ENCODE measurements around the gene TCOF1.

The TCOF1 gene

GRCh38 chr5:150329881-150330876 lies 27.3 kb upstream of the TCOF1 start:
- H3K4me3 ChIP-seq (ENCODE audit: low read depth, low read length): no peak overlapping the region
- TF ChIP-seq, protein P1, sequence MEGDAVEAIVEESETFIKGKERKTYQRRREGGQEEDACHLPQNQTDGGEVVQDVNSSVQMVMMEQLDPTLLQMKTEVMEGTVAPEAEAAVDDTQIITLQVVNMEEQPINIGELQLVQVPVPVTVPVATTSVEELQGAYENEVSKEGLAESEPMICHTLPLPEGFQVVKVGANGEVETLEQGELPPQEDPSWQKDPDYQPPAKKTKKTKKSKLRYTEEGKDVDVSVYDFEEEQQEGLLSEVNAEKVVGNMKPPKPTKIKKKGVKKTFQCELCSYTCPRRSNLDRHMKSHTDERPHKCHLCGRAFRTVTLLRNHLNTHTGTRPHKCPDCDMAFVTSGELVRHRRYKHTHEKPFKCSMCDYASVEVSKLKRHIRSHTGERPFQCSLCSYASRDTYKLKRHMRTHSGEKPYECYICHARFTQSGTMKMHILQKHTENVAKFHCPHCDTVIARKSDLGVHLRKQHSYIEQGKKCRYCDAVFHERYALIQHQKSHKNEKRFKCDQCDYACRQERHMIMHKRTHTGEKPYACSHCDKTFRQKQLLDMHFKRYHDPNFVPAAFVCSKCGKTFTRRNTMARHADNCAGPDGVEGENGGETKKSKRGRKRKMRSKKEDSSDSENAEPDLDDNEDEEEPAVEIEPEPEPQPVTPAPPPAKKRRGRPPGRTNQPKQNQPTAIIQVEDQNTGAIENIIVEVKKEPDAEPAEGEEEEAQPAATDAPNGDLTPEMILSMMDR (IDR thresholded peaks at IDR 0.05; ENCODE audit: low read depth, low read length, missing control alignments): no peak
- DNase-seq (ENCODE audit: low read depth): no peak

DNA sequence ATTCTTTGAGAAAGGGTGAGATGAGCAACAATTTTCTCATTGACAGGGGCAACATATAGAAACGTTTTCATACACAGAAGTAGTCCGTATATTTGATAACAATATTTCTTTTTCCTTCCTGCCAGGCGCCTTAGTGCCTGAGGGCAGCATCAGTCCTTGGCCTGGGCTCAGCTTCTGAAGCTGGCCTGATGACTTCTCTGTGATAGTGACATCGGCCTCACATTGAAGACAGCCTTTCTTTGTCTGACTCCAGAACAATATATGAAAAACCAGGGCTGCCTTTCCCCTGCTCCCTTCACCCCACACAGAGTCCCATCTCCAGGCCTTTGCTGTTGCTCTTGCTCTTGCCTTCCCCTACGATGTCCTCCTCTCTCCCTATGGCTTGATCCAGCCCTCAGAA lies 24.1 kb upstream of the TCOF1 start:
- TF ChIP-seq, protein P1 (IDR thresholded peaks at IDR 0.05; ENCODE audit: low read depth, low read length, missing control alignments): no peak
- no peak for DNase-seq (ENCODE audit: low read depth)
- no peak overlapping the region for H3K4me3 ChIP-seq (ENCODE audit: low read depth, low read length)

DNA sequence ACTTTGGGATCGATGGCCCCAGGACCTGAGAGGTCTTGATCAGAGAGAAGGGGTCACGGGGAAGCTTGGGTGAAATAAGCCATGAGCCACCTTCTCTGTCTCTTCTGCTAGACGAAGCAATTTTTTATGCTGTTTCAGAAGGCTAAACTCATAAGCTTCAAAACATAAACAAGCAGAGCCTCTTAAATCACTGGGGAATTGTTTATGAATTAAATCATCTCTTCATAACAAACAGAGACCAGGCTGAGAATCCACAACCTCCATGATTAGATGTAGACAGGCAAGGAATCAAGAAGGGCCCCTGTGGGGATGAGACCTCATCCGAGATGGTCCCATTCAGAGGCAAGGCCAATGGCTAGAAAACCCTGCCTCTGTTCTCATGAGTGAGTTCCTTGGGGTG lies 21.7 kb upstream of the TCOF1 start:
- DNase-seq (ENCODE audit: low read depth): no peak
- TF ChIP-seq, protein P1 (IDR thresholded peaks at IDR 0.05; ENCODE audit: low read depth, low read length, missing control alignments): no peak
- no peak overlapping the region for H3K4me3 ChIP-seq (ENCODE audit: low read depth, low read length)

DNA sequence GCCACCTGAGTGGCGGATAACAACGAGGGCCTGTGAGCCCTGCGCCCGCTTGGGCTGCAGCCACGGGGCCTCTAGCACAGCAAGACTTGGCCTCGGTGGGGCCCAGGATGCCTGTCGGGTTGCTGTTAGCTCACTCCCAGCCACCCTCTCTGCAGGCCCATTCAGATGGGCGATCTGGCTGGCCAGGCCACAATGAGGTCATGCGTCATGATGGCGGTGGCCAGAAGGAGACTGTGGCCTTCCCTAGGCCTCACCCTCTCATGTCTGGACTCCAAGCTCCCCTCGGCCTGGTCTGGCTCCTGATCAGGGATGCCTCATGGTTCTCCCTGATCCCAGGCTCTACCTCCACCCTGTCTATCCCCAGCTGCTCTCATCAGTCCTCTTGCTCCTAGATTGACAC lies 19.0 kb upstream of the TCOF1 start:
- no peak overlapping the region for H3K4me3 ChIP-seq (ENCODE audit: low read depth, low read length)
- TF ChIP-seq, protein P1 (IDR thresholded peaks at IDR 0.05; ENCODE audit: low read depth, low read length, missing control alignments): no peak
- no peak for DNase-seq (ENCODE audit: low read depth)

GRCh38 chr5:150339165-150339564 lies 18.3 kb upstream of the TCOF1 start:
- no peak for DNase-seq (ENCODE audit: low read depth)
- H3K4me3 ChIP-seq (ENCODE audit: low read depth, low read length): no peak overlapping the region
- TF ChIP-seq, protein P1 (IDR thresholded peaks at IDR 0.05; ENCODE audit: low read depth, low read length, missing control alignments): no peak

DNA sequence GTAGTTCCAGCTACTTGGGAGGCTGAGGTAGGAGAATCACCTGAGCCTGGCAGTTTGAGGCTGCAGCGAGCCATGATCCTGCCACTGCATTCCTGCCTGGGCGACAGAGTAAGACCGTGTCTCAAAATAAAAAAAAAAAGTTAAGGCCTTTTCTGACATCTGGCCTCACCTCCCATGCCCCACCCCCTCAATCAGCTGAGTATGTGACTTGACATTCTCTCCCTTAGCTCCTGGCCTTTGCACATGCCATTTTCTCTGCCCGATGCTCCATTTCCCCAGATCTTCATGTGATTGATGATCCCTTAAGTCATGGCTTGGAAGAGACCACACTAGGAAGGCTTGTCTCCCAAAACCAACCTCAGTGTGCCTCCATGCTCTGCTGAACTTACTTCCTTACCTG lies 17.7 kb upstream of the TCOF1 start:
- TF ChIP-seq, protein P1 (IDR thresholded peaks at IDR 0.05; ENCODE audit: low read depth, low read length, missing control alignments): no peak
- DNase-seq (ENCODE audit: low read depth): no peak
- H3K4me3 ChIP-seq (ENCODE audit: low read depth, low read length): no peak overlapping the region
